ENCODE data around the gene ITGB4. TPM values are rescaled to one million over a fixed set of nuclear protein-coding genes. Genes with fewer than 3 reads are reported as not detected.
A peak's percentile ranks its signal among the peaks of the same experiment; 100 is the strongest.

ITGB4 gene
- total and polyA plus RNA-seq, 9 of the 15 experiments (the other 6 are each of a cell fraction or from before 2014, with no cell fraction given): 0.05 to 2.8 (median 0.76) TPM; not detected in 3

GRCh38 chr17:75774991-75775668, 53.9 kb downstream of the ITGB4 start (continued):
- no peak for TF ChIP-seq ZBTB40 (IDR thresholded peaks at IDR 0.05)
- peak; percentile 35 for TF ChIP-seq ZBTB40 (CRISPR knock-in tag; IDR thresholded peaks at IDR 0.05)
- 0 out of 2 replicates have a peak, but pooled peaks have one; percentile 15 for TF ChIP-seq MED1 (CRISPR knock-in tag; IDR thresholded peaks at IDR 0.05; ENCODE audit: borderline replicate concordance)
- peak; percentile 85 for TF ChIP-seq ZC3H4 (CRISPR knock-in tag; IDR thresholded peaks at IDR 0.05; ENCODE audit: borderline replicate concordance)
- TF ChIP-seq DACH1 (IDR thresholded peaks at IDR 0.05; ENCODE audit: partially characterized antibody): no peak
- no peak for TF ChIP-seq RBM39 (optimal IDR thresholded peaks at IDR 0.05; ENCODE audit: low read depth, low read length)
- no peak for TF ChIP-seq FOXM1 (IDR thresholded peaks at IDR 0.05; ENCODE audit: low read depth)
- peak; percentile 37; the same call in 1 of the 2 replicates for TF ChIP-seq FOXM1 (CRISPR knock-in tag; IDR thresholded peaks at IDR 0.05; ENCODE audit: low read depth)
- TF ChIP-seq LCOR (CRISPR knock-in tag; IDR thresholded peaks at IDR 0.05): peak; percentile 24; the same call in 1 of the 2 replicates
- peak; percentile 74 for TF ChIP-seq GABPB2 (CRISPR knock-in tag; conservative IDR thresholded peaks at IDR 0.05)
- peak; percentile 57; the same call in 1 of the 2 replicates for TF ChIP-seq ZBTB1 (CRISPR knock-in tag; IDR thresholded peaks at IDR 0.05; ENCODE audit: borderline replicate concordance, low read depth)
- TF ChIP-seq ATF3 (IDR thresholded peaks at IDR 0.05): no peak
- 0 out of 2 replicates have a peak, but pooled peaks have one; percentile 35 for TF ChIP-seq ATF3 (CRISPR knock-in tag; conservative IDR thresholded peaks at IDR 0.05)
- TF ChIP-seq OTX1 (CRISPR knock-in tag; IDR thresholded peaks at IDR 0.05): peak; percentile 76

Data from K562 (cell line).